Tibial nerve (tissue), 4 donors: ENCODE measurements around the gene OSBPL10.

ENCODE experiments used
- EP300 ChIP-seq, 2 donors: sonication (generic); formaldehyde crosslinking; IDR thresholded peaks; one replicate each; pipeline ENCODE4 v1.6.1; 2017; ENCODE audit warnings: antibody characterized with exemption in 2 of 2, mild to moderate bottlenecking in 1 of 2
- POLR2A ChIP-seq, 2 donors: fragments of 450-650 bp; IDR thresholded peaks; one replicate each; pipeline ENCODE4 v1.6.1; 2017; ENCODE audit warnings: antibody characterized with exemption in 2 of 2, mild to moderate bottlenecking in 2 of 2, moderate library complexity in 2 of 2
- TF ChIP-seq, protein P1 (sequence below), 5 experiments: fragments of 200-600 bp in 3 of 5; fragments of 450-650 bp in 2 of 5; sonication (generic) in 3 of 5; IDR thresholded peaks; one replicate each; pipeline ENCODE4 v1.5.1; 2016 to 2019; ENCODE audit warnings: antibody characterized with exemption in 5 of 5, mild to moderate bottlenecking in 3 of 5, moderate library complexity in 2 of 5

DNA sequence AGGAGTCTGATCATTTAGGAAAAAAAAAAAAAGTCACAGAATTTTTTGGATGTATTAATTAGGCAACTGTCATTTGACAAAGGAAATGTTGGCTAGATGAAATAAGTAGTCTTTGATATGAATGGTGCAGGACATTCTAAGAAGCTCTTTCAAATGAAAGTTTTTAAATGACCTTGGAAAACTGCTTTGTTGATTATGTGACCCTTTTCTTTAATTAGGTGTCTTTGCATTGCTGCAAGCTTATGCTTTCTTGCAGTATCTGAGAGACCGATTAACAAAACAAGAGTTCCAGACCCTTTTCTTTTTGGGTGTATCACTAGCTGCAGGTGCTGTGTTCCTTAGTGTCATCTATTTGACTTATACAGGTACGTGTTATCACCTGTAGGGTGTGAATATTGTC lies 364.4 kb downstream of the OSBPL10 start:
- TF ChIP-seq, protein P1, sequence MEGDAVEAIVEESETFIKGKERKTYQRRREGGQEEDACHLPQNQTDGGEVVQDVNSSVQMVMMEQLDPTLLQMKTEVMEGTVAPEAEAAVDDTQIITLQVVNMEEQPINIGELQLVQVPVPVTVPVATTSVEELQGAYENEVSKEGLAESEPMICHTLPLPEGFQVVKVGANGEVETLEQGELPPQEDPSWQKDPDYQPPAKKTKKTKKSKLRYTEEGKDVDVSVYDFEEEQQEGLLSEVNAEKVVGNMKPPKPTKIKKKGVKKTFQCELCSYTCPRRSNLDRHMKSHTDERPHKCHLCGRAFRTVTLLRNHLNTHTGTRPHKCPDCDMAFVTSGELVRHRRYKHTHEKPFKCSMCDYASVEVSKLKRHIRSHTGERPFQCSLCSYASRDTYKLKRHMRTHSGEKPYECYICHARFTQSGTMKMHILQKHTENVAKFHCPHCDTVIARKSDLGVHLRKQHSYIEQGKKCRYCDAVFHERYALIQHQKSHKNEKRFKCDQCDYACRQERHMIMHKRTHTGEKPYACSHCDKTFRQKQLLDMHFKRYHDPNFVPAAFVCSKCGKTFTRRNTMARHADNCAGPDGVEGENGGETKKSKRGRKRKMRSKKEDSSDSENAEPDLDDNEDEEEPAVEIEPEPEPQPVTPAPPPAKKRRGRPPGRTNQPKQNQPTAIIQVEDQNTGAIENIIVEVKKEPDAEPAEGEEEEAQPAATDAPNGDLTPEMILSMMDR (IDR thresholded peaks at IDR 0.05) = no peak
- TF ChIP-seq EP300 (IDR thresholded peaks at IDR 0.05) = no peak
- no peak for TF ChIP-seq POLR2A (IDR thresholded peaks at IDR 0.05)
